Measurements from ENCODE around the gene PLEKHH2. TPM values are rescaled to one million over a fixed set of nuclear protein-coding genes. Genes with fewer than 3 reads are reported as not detected.

Gene PLEKHH2
- total RNA-seq, 1 donor from 2014 or later, result 1.8 TPM

GRCh38 chr2:43791035-43791765 is 154.1 kb downstream of the PLEKHH2 start:
- FAIRE-seq (no peak), DNase-seq (ENCODE audit: low read depth) (no peak)
- TF ChIP-seq CTCF (IDR thresholded peaks at IDR 0.05; ENCODE audit: insufficient read depth, low read length, severe bottlenecking), result no peak
- H3K36me3 ChIP-seq (ENCODE audit: control insufficient read depth, insufficient read depth, low read length), result no peaks in the 10 kb centered on the region
- no peak overlapping the region for H3K4me3 ChIP-seq (ENCODE audit: low read depth, low read length)
- no peaks in the 10 kb centered on the region for H3K27me3 ChIP-seq (ENCODE audit: control insufficient read depth, insufficient read depth, low read length)

GRCh38 chr2:43792653-43793052 is 155.6 kb downstream of the PLEKHH2 start:
- Histone ChIP-seq H3K4me3 (ENCODE audit: low read depth, low read length) (no peak overlapping the region), H3K27me3 (ENCODE audit: control insufficient read depth, insufficient read depth, low read length) (no peaks in the 10 kb centered on the region), H3K36me3 (ENCODE audit: control insufficient read depth, insufficient read depth, low read length) (no peaks in the 10 kb centered on the region)
- FAIRE-seq (no peak), DNase-seq (ENCODE audit: low read depth) (no peak)
- TF ChIP-seq CTCF (IDR thresholded peaks at IDR 0.05; ENCODE audit: insufficient read depth, low read length, severe bottlenecking), result no peak

GRCh38 chr2:43794956-43795355 is 157.9 kb downstream of the PLEKHH2 start:
- H3K4me3 ChIP-seq (ENCODE audit: low read depth, low read length), result no peak overlapping the region
- FAIRE-seq, result no peak

GRCh38 chr2:43796206-43796605 is 159.1 kb downstream of the PLEKHH2 start:
- TF ChIP-seq CTCF (IDR thresholded peaks at IDR 0.05; ENCODE audit: insufficient read depth, low read length, severe bottlenecking), result no peak
- H3K4me3 ChIP-seq (ENCODE audit: low read depth, low read length), result no peak overlapping the region
- no peak for FAIRE-seq
- DNase-seq (ENCODE audit: low read depth), result no peak
- H3K27me3 ChIP-seq (ENCODE audit: control insufficient read depth, insufficient read depth, low read length), result no peaks in the 10 kb centered on the region
- H3K36me3 ChIP-seq (ENCODE audit: control insufficient read depth, insufficient read depth, low read length), result no peaks in the 10 kb centered on the region

More at GRCh38 chr2:43794956-43795355, 157.9 kb downstream of the PLEKHH2 start:
- DNase-seq (ENCODE audit: low read depth), result no peak
- Histone ChIP-seq H3K36me3 (ENCODE audit: control insufficient read depth, insufficient read depth, low read length) (no peaks in the 10 kb centered on the region), H3K27me3 (ENCODE audit: control insufficient read depth, insufficient read depth, low read length) (no peaks in the 10 kb centered on the region)
- no peak for TF ChIP-seq CTCF (IDR thresholded peaks at IDR 0.05; ENCODE audit: insufficient read depth, low read length, severe bottlenecking)

- no peak for TF ChIP-seq CTCF (IDR thresholded peaks at IDR 0.05; ENCODE audit: insufficient read depth, low read length, severe bottlenecking)
- FAIRE-seq (no peak), DNase-seq (ENCODE audit: low read depth) (no peak)
- Histone ChIP-seq H3K27me3 (ENCODE audit: control insufficient read depth, insufficient read depth, low read length) (no peaks in the 10 kb centered on the region), H3K36me3 (ENCODE audit: control insufficient read depth, insufficient read depth, low read length) (no peaks in the 10 kb centered on the region), H3K4me3 (ENCODE audit: low read depth, low read length) (no peak overlapping the region)
Measured at GRCh38 chr2:43798300-43798699, 161.2 kb downstream of the PLEKHH2 start.

GRCh38 chr2:43800894-43801293 is 163.8 kb downstream of the PLEKHH2 start:
- TF ChIP-seq CTCF (IDR thresholded peaks at IDR 0.05; ENCODE audit: insufficient read depth, low read length, severe bottlenecking), result no peak
- H3K4me3 ChIP-seq (ENCODE audit: low read depth, low read length), result no peak overlapping the region
- H3K36me3 ChIP-seq (ENCODE audit: control insufficient read depth, insufficient read depth, low read length), result no peaks in the 10 kb centered on the region
- no peak for FAIRE-seq
- no peak for DNase-seq (ENCODE audit: low read depth)
- no peaks in the 10 kb centered on the region for H3K27me3 ChIP-seq (ENCODE audit: control insufficient read depth, insufficient read depth, low read length)

Measured in bronchial epithelial cell (primary cell).